ENCODE results near the gene SERPINA3. TPM values are rescaled to one million over a fixed set of nuclear protein-coding genes. Genes with fewer than 3 reads are reported as not detected.
A peak's percentile ranks its signal among the peaks of the same experiment; 100 is the strongest.

Gene SERPINA3
- total RNA-seq, result 1,000 to 10,000 TPM in 1 of 2 donors, 100 to 1,000 TPM in 1; 396 to 1,783 TPM

GRCh38 chr14:94612174-94612573 lies at the start of gene SERPINA3:
Gene SERPINA3, plus strand, starts transcription at chr14:94612391. Its CDS starts 2,051 bp downstream, at chr14:94614442.
- TF ChIP-seq POLR2A (IDR thresholded peaks at IDR 0.05) (peak; percentile 45 to 98 (median 98)), CTCF (IDR thresholded peaks at IDR 0.05) (no peak)
- H3K27me3 ChIP-seq, result no peaks in the 10 kb centered on the region
- intact Hi-C loops (cut with DNase I), result loop anchor here (10.0 kb wide), 1 partner anchor 47 kb away; the partner anchor contains the start of gene SERPINA4
- 19 to 30% methylated on average over 4 of the region's 4 CpGs for WGBS, 2 donors
- peak; percentile 67 for ATAC-seq
- H3K9me3 ChIP-seq, result no peaks in the 10 kb centered on the region
- peak; percentile 55 to 83 (median 69) for DNase-seq
- peak within 1 kb of the TSS; percentile 78 to 87 (median 84) for H3K27ac ChIP-seq
- H3K4me1 ChIP-seq, result peaks cover 68% of the 10 kb centered on the region
- H3K4me3 ChIP-seq, result peak within 1 kb of the TSS in 1 of 2 donors; percentile 42
- peaks cover 0 to 6% of the 10 kb centered on the region in 2 donors for H3K36me3 ChIP-seq (replicated peaks in 1 of 2; ENCODE audit: insufficient read depth in 1 of 2, low read depth in 2 of 2)

DNA sequence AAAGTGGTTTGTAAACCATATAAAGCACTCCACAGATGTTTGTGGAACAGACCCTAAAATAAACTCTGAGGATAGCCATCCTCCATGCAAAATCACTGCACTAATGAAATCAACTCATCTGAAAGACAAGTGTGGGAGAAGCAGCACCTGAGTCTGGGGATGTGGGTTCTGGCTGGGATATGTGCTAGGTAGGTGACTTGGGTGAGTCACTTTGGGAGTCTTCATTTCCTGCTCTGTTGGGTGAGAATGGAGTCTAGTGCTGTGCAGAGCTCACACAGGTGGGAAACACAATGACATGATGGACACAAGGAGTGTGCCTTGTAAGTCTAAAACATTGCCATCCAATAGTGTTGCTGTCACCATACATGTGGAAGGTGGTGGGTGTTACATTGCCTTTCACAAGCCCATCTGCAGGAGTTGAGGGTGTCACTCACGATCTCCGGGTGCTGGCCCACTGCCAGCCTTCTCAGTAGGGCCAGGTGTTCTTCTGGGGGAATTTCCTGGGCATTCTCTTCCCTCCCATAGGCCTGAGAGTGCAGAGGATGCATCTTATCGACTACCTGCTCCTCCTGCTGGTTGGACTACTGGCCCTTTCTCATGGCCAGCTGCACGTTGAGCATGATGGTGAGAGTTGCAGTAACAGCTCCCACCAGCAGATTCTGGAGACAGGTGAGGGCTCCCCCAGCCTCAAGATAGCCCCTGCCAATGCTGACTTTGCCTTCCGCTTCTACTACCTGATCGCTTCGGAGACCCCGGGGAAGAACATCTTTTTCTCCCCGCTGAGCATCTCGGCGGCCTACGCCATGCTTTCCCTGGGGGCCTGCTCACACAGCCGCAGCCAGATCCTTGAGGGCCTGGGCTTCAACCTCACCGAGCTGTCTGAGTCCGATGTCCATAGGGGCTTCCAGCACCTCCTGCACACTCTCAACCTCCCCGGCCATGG lies 49.0 kb upstream of the SERPINA3 start:
- ATAC-seq, result peak; percentile 63
- Histone ChIP-seq H3K27me3 (no peaks in the 10 kb centered on the region), H3K9me3 (no peaks in the 10 kb centered on the region), H3K4me3 (no peak overlapping the region), H3K27ac (peak overlapping the region; percentile 57 to 87 (median 71)), H3K4me1 (peaks cover 56% of the 10 kb centered on the region), H3K36me3 (replicated peaks in 1 of 2; ENCODE audit: insufficient read depth in 1 of 2, low read depth in 2 of 2) (peaks cover 0 to 1% of the 10 kb centered on the region in 2 donors)
- DNase-seq, result peak; percentile 35 to 62 (median 54)
- 79 to 84% methylated on average over 16 of the region's 16 CpGs for WGBS, 2 donors
- intact Hi-C loops (cut with DNase I), result loop anchor here (10.0 kb wide), 1 partner anchor 52 kb away; the partner anchor contains the start of gene SERPINA3
- TF ChIP-seq POLR2A (IDR thresholded peaks at IDR 0.05) (no peak), CTCF (IDR thresholded peaks at IDR 0.05) (peak in 1 of 7 experiments; percentile 13)

DNA sequence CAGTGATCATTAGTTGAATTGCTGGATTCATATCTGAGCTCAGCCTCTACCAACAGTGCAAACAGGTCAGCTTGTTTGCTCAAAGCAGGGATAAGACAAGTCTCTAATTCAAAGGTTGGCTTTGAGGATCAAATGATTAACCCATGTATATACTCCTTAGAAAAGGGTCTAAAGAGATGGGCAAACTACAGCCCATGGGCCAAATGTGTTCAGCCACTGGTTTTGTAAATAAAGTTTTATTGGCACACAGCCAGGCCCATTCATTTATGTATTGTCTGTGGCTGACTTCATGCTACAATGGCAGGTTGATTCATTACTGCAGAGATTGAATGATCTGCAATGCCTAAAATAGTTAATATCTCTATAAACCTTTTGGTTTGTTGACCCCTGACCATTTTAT lies 47.8 kb upstream of the SERPINA3 start:
- no peak for ATAC-seq
- DNase-seq, result no peak
- peaks cover 53% of the 10 kb centered on the region for H3K4me1 ChIP-seq
- no peak overlapping the region for H3K4me3 ChIP-seq
- intact Hi-C loops (cut with DNase I), result loop anchor here (10.0 kb wide), 1 partner anchor 50 kb away; the partner anchor contains the start of gene SERPINA3
- H3K9me3 ChIP-seq, result no peaks in the 10 kb centered on the region
- TF ChIP-seq CTCF (IDR thresholded peaks at IDR 0.05) (no peak), POLR2A (IDR thresholded peaks at IDR 0.05) (no peak)
- no peak overlapping the region for H3K27ac ChIP-seq
- no peaks in the 10 kb centered on the region for H3K27me3 ChIP-seq
- H3K36me3 ChIP-seq (replicated peaks in 1 of 2; ENCODE audit: insufficient read depth in 1 of 2, low read depth in 2 of 2), result peaks cover 3 to 4% of the 10 kb centered on the region in 2 donors

DNA sequence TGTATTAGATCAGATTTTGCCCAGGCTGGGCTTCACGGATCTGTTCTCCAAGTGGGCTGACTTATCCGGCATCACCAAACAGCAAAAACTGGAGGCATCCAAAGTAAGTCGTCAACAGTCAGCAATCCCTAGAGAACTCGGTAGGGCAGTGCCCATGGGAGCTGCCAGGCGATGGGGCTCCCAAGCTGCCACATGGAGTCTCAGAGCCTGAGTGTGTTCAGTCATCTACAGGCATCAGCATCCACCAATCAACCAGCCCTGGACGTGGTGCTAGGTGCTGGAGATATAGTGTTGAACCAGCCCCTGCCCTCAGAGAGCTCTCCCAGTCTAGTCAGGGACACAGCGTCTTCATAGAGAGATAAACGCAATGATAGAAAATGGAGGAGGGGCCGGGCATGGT lies 44.0 kb upstream of the SERPINA3 start:
- Histone ChIP-seq H3K9me3 (no peaks in the 10 kb centered on the region), H3K27me3 (no peaks in the 10 kb centered on the region), H3K36me3 (replicated peaks in 1 of 2; ENCODE audit: insufficient read depth in 1 of 2, low read depth in 2 of 2) (peaks cover 4 to 7% of the 10 kb centered on the region in 2 donors), H3K4me3 (no peak overlapping the region), H3K27ac (no peak overlapping the region), H3K4me1 (peaks cover 50% of the 10 kb centered on the region)
- TF ChIP-seq POLR2A (IDR thresholded peaks at IDR 0.05), result no peak
- TF ChIP-seq CTCF (IDR thresholded peaks at IDR 0.05), result no peak
- whole genome bisulfite sequencing, 2 donors, result 91 to 92% methylated on average over 6 to 9 of the region's 9 CpGs
- intact Hi-C loops (cut with DNase I), result loop anchor here (10.0 kb wide), 1 partner anchor 47 kb away; the partner anchor contains the start of gene SERPINA3
- ATAC-seq (no peak), DNase-seq (peak in 1 of 4 donors; percentile 8)
